Measurements from ENCODE around the gene CEMIP2.

The CEMIP2 gene

DNA sequence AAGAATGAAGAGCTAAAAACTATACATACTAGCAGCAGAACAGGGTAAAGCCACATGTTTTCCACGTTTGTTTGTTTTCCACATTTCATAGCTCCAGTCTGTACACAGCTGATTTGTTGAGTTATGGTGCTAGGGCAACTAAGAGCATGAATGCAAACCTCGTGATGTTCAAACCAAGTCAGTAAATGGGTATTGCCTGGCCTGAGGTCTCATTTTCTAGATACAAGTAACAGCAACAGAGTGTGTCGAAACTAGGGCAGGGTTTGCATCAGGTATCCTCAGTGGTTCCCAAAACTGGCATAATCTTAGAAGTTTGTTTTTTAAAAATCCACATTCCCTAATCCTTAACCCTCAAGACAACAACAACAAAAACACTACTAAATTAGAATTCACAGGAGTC lies 89.3 kb downstream of the CEMIP2 start:
- Histone ChIP-seq H3K9me3 (ENCODE audit: control insufficient read depth in 2 of 2, low read length in 2 of 2) (no peaks in the 10 kb centered on the region), H3K27ac (ENCODE audit: low read length) (no peak overlapping the region), H3K9ac (ENCODE audit: low read length in 2 of 2) (no peak overlapping the region), H3K27me3 (ENCODE audit: control insufficient read depth in 1 of 2, insufficient read depth in 2 of 2, low read length in 2 of 2) (no peaks in the 10 kb centered on the region), H3K4me3 (ENCODE audit: low read length in 2 of 2) (no peak overlapping the region), H3K36me3 (ENCODE audit: control insufficient read depth in 2 of 2, insufficient read depth in 2 of 2, low read length in 2 of 2) (peaks cover 0 to 3% of the 10 kb centered on the region in 2 donors), H3K4me1 (ENCODE audit: control insufficient read depth, insufficient read depth, low read length) (peaks cover 2% of the 10 kb centered on the region)

DNA sequence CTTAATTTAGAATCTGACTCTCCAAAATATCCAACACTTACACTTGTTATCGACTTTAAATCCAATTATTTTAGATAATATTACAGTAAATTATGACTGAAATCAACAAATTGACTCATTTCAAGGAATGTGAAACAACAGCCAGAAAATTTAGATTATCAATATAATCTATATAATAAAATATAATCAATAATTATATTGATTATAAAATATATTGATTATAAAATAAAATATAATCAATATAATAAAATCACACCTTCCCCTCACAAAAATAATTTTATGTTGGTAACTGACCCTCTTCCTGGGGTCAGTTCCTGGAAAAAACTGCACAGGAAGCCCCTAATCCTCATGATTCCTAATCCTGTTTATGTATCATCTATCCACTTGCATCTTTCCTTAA lies 91.1 kb downstream of the CEMIP2 start:
- Histone ChIP-seq H3K9me3 (ENCODE audit: control insufficient read depth in 2 of 2, low read length in 2 of 2) (no peaks in the 10 kb centered on the region), H3K36me3 (ENCODE audit: control insufficient read depth in 2 of 2, insufficient read depth in 2 of 2, low read length in 2 of 2) (no peaks in the 10 kb centered on the region), H3K27me3 (ENCODE audit: control insufficient read depth in 1 of 2, insufficient read depth in 2 of 2, low read length in 2 of 2) (no peaks in the 10 kb centered on the region), H3K9ac (ENCODE audit: low read length in 2 of 2) (no peak overlapping the region), H3K4me3 (ENCODE audit: low read length in 2 of 2) (no peak overlapping the region), H3K27ac (ENCODE audit: low read length) (no peak overlapping the region), H3K4me1 (ENCODE audit: control insufficient read depth, insufficient read depth, low read length) (peaks cover 2% of the 10 kb centered on the region)

DNA sequence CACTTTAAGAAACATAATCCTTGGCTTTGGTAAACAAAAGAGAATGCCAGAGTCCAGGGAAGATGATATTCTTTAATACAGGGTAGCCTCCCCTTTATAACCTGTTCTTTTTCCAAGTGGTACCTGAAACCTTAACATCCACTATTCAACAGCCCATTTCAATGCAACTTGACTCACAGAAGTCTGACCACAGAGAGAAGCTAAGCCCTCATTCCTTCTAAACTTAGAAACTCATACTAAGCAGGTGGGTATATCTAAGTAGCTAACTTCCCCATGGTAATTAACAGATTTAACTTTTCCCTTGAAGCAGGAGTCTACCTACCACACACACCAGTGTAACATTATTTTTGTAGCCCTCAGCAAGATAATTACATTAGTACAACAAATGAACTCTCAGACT lies 91.9 kb downstream of the CEMIP2 start:
- Histone ChIP-seq H3K9me3 (ENCODE audit: control insufficient read depth in 2 of 2, low read length in 2 of 2) (no peaks in the 10 kb centered on the region), H3K4me1 (ENCODE audit: control insufficient read depth, insufficient read depth, low read length) (no peaks in the 10 kb centered on the region), H3K4me3 (ENCODE audit: low read length in 2 of 2) (no peak overlapping the region), H3K27ac (ENCODE audit: low read length) (no peak overlapping the region), H3K9ac (ENCODE audit: low read length in 2 of 2) (no peak overlapping the region), H3K27me3 (ENCODE audit: control insufficient read depth in 1 of 2, insufficient read depth in 2 of 2, low read length in 2 of 2) (no peaks in the 10 kb centered on the region), H3K36me3 (ENCODE audit: control insufficient read depth in 2 of 2, insufficient read depth in 2 of 2, low read length in 2 of 2) (no peaks in the 10 kb centered on the region)

DNA sequence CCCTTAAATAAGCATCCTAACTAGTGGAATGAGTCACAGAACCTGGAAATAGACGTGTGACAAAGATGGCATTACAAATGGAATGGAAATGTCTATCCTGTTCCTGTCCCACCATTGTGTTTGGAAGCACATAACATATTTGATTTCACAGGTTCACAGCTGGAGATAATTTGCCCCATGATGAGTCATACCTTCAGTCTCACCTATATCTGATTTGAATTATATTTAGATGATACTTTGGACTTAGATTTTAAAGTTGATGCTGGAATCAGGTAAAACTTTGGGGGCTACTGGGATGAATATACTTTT lies 92.5 kb downstream of the CEMIP2 start:
- no peaks in the 10 kb centered on the region for H3K4me1 ChIP-seq (ENCODE audit: control insufficient read depth, insufficient read depth, low read length)
- H3K9me3 ChIP-seq (ENCODE audit: control insufficient read depth in 2 of 2, low read length in 2 of 2): no peaks in the 10 kb centered on the region
- no peak overlapping the region for H3K27ac ChIP-seq (ENCODE audit: low read length)
- no peak overlapping the region for H3K4me3 ChIP-seq (ENCODE audit: low read length in 2 of 2)
- H3K36me3 ChIP-seq (ENCODE audit: control insufficient read depth in 2 of 2, insufficient read depth in 2 of 2, low read length in 2 of 2): no peaks in the 10 kb centered on the region
- no peak overlapping the region for H3K9ac ChIP-seq (ENCODE audit: low read length in 2 of 2)
- no peaks in the 10 kb centered on the region for H3K27me3 ChIP-seq (ENCODE audit: control insufficient read depth in 1 of 2, insufficient read depth in 2 of 2, low read length in 2 of 2)

DNA sequence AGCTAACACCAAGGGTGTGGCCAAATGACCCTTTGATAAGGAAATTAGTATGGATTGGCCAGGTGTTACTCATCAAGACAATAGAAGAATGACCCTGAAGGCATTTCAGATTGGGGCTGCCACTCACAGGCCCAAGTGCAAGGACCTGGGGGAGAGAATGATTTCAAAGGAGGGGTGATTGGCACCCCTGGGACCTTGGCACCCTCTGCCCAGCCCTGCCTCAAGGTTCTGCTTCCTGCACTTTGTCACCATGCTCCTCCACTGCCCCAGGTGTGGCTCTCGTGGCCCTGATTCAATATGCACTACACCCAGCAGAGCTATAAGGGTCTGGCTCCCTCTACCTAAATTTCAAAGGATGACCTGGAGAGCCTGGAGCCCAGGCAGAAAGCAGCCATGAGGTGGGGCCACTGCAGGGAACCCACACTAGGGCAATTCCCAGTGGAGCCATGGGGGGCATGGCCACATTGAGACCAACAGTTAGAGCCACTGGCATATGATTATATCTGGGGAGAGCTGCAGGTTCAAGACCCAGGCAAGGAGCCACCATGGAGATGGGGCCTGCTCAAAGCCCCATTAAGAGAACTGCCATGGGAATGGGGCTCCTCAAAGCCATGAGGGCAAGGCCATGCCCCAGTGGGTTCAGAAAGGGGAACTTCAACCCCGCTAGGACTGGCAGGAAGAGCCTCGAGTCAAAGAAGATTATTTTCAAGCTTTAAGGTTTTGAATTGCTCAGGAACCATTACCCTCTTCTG lies 93.0 kb downstream of the CEMIP2 start:
- H3K9me3 ChIP-seq (ENCODE audit: control insufficient read depth in 2 of 2, low read length in 2 of 2): no peaks in the 10 kb centered on the region
- H3K27ac ChIP-seq (ENCODE audit: low read length): no peak overlapping the region
- H3K27me3 ChIP-seq (ENCODE audit: control insufficient read depth in 1 of 2, insufficient read depth in 2 of 2, low read length in 2 of 2): no peaks in the 10 kb centered on the region
- no peaks in the 10 kb centered on the region for H3K36me3 ChIP-seq (ENCODE audit: control insufficient read depth in 2 of 2, insufficient read depth in 2 of 2, low read length in 2 of 2)
- no peak overlapping the region for H3K9ac ChIP-seq (ENCODE audit: low read length in 2 of 2)
- no peak overlapping the region for H3K4me3 ChIP-seq (ENCODE audit: low read length in 2 of 2)
- no peaks in the 10 kb centered on the region for H3K4me1 ChIP-seq (ENCODE audit: control insufficient read depth, insufficient read depth, low read length)

DNA sequence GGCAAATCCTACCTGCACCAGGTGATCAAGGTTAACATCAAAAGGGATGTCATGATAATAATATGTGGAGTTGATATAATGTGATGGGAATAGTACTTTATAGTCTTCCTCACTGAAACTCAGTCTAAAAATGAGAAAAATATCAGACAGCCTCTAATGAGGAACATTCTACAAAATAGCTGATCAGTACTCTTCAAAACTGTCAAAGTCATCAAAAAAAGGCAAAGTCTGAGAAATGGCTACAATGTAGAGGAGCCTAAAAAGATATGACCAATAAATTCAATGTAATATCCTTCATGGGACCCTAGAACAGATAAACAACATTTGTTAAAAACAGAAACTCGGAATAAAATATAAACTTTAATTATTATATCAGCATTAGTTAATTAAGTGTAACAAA lies 95.7 kb downstream of the CEMIP2 start:
- Histone ChIP-seq H3K4me3 (ENCODE audit: low read length in 2 of 2) (no peak overlapping the region), H3K9me3 (ENCODE audit: control insufficient read depth in 2 of 2, low read length in 2 of 2) (no peaks in the 10 kb centered on the region), H3K36me3 (ENCODE audit: control insufficient read depth in 2 of 2, insufficient read depth in 2 of 2, low read length in 2 of 2) (no peaks in the 10 kb centered on the region), H3K27ac (ENCODE audit: low read length) (no peak overlapping the region), H3K27me3 (ENCODE audit: control insufficient read depth in 1 of 2, insufficient read depth in 2 of 2, low read length in 2 of 2) (no peaks in the 10 kb centered on the region), H3K4me1 (ENCODE audit: control insufficient read depth, insufficient read depth, low read length) (no peaks in the 10 kb centered on the region), H3K9ac (ENCODE audit: low read length in 2 of 2) (no peak overlapping the region)

DNA sequence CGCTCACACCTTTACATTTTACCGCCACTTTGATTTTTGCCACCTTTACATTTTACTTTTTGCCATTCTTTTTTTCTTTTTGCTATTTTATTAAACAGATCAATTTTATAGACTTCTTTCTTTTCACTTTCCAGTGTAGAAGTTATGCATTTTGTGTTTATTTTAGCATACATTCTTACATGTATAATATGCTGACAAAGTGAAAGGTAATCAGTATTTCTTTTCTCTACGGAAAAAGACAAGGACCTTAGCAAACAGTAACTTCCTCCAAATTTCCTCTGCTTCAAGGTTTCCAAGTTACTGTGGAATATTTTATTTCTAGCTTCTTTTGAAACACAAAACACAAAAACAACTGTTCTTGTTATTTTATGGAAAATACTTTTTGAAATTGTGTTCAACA lies 97.0 kb downstream of the CEMIP2 start:
- H3K4me3 ChIP-seq (ENCODE audit: low read length in 2 of 2): no peak overlapping the region
- H3K27ac ChIP-seq (ENCODE audit: low read length): no peak overlapping the region
- no peaks in the 10 kb centered on the region for H3K27me3 ChIP-seq (ENCODE audit: control insufficient read depth in 1 of 2, insufficient read depth in 2 of 2, low read length in 2 of 2)
- H3K9ac ChIP-seq (ENCODE audit: low read length in 2 of 2): no peak overlapping the region
- no peaks in the 10 kb centered on the region for H3K9me3 ChIP-seq (ENCODE audit: control insufficient read depth in 2 of 2, low read length in 2 of 2)
- no peaks in the 10 kb centered on the region for H3K4me1 ChIP-seq (ENCODE audit: control insufficient read depth, insufficient read depth, low read length)
- H3K36me3 ChIP-seq (ENCODE audit: control insufficient read depth in 2 of 2, insufficient read depth in 2 of 2, low read length in 2 of 2): no peaks in the 10 kb centered on the region

DNA sequence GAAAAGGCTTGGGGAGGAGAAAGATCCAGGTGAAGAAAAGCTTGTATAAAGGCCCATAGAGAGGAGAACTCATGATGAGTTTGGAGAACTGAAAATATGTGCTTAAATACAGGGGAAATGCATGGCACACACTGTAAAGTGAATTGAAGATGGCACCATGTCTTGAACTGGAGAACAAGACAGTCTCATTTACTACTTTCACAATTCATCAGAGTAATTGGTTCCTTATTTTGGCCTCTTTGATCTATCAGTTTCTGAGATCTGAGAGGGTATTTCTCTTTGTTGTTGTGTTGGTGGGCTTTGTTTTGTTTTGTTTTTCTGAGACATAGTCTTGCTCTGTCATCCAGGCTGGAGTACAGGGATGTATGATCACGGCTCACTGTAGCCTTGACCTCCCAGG lies 98.2 kb downstream of the CEMIP2 start:
- H3K4me1 ChIP-seq (ENCODE audit: control insufficient read depth, insufficient read depth, low read length): no peaks in the 10 kb centered on the region
- H3K36me3 ChIP-seq (ENCODE audit: control insufficient read depth in 2 of 2, insufficient read depth in 2 of 2, low read length in 2 of 2): no peaks in the 10 kb centered on the region
- H3K27me3 ChIP-seq (ENCODE audit: control insufficient read depth in 1 of 2, insufficient read depth in 2 of 2, low read length in 2 of 2): no peaks in the 10 kb centered on the region
- H3K4me3 ChIP-seq (ENCODE audit: low read length in 2 of 2): no peak overlapping the region
- no peaks in the 10 kb centered on the region for H3K9me3 ChIP-seq (ENCODE audit: control insufficient read depth in 2 of 2, low read length in 2 of 2)
- H3K27ac ChIP-seq (ENCODE audit: low read length): no peak overlapping the region
- no peak overlapping the region for H3K9ac ChIP-seq (ENCODE audit: low read length in 2 of 2)

DNA sequence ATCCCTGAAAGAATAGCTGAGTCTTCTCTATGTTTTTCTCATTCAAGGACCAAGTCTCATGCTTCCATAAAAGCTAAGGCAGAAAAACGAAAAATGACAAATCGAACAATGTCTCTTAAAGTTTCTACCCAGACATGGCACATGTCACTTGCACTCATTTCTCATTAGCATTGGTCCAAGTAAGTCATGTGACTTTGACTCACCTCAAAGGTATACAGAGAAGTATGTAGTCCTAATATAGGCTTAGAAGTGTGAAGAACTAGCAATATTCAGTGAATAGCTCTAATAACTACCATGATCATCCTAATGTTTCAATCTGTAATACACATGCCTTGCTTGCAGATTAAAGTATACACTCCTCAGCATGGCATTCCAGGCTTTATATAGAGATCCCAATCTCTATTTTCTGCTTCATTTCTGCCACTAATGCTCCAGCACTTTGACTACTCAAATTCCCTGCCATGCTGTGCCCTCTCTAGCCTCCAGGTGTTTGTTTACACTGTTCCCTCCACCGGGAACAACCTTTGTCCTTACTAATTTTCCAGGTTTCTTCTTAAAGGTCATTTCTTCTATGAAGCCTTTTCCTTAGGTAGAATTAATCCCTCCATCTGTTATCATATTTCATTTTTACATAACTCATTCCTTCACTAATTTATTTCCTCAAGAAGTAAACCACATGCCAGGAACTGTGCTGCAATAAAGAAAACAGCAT lies 98.9 kb downstream of the CEMIP2 start:
- no peak overlapping the region for H3K27ac ChIP-seq (ENCODE audit: low read length)
- no peak overlapping the region for H3K4me3 ChIP-seq (ENCODE audit: low read length in 2 of 2)
- H3K4me1 ChIP-seq (ENCODE audit: control insufficient read depth, insufficient read depth, low read length): no peaks in the 10 kb centered on the region
- no peak overlapping the region for H3K9ac ChIP-seq (ENCODE audit: low read length in 2 of 2)
- no peaks in the 10 kb centered on the region for H3K9me3 ChIP-seq (ENCODE audit: control insufficient read depth in 2 of 2, low read length in 2 of 2)
- no peaks in the 10 kb centered on the region for H3K27me3 ChIP-seq (ENCODE audit: control insufficient read depth in 1 of 2, insufficient read depth in 2 of 2, low read length in 2 of 2)
- no peaks in the 10 kb centered on the region for H3K36me3 ChIP-seq (ENCODE audit: control insufficient read depth in 2 of 2, insufficient read depth in 2 of 2, low read length in 2 of 2)

DNA sequence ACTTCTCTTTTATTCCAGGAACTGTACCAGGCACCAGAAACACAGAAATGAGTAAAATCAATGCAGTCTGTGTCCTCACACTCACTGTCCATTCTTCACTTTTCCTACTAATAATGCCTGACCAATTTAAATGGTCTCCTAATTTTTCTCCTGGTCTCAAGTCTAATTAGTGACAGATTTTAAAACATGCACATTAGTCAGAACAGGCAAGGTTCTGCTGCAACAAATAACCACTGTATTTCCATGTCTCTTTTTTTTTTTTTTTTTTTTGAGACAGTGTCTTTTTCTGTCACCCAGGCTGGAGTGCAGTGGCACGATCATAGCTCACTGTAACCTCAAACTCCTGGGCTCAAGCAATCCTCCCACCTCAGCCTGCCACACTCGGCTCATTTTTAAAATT lies 99.6 kb downstream of the CEMIP2 start:
- no peaks in the 10 kb centered on the region for H3K4me1 ChIP-seq (ENCODE audit: control insufficient read depth, insufficient read depth, low read length)
- no peaks in the 10 kb centered on the region for H3K9me3 ChIP-seq (ENCODE audit: control insufficient read depth in 2 of 2, low read length in 2 of 2)
- no peaks in the 10 kb centered on the region for H3K27me3 ChIP-seq (ENCODE audit: control insufficient read depth in 1 of 2, insufficient read depth in 2 of 2, low read length in 2 of 2)
- H3K4me3 ChIP-seq (ENCODE audit: low read length in 2 of 2): no peak overlapping the region
- H3K9ac ChIP-seq (ENCODE audit: low read length in 2 of 2): no peak overlapping the region
- no peak overlapping the region for H3K27ac ChIP-seq (ENCODE audit: low read length)
- H3K36me3 ChIP-seq (ENCODE audit: control insufficient read depth in 2 of 2, insufficient read depth in 2 of 2, low read length in 2 of 2): no peaks in the 10 kb centered on the region

DNA sequence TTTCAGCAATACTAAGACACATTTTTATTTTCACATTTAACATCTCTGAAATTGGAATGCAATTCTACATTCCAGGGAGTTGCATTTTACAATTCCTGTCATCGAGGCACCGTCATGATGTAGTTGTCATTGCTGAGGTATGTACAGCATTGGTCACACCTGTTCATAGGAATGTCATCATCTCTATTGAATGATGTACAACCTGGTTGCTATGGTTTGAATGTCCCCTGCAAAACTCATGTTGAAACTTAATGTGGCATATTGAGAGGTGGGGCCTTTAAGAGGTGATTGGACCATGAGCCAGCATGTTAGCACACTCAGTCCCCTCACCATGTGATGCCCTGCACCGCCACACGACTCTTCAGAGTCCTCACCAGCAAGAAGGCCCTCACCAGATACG lies 103.1 kb downstream of the CEMIP2 start:
- no peaks in the 10 kb centered on the region for H3K36me3 ChIP-seq (ENCODE audit: control insufficient read depth in 2 of 2, insufficient read depth in 2 of 2, low read length in 2 of 2)
- no peak overlapping the region for H3K4me3 ChIP-seq (ENCODE audit: low read length in 2 of 2)
- H3K9ac ChIP-seq (ENCODE audit: low read length in 2 of 2): no peak overlapping the region
- H3K4me1 ChIP-seq (ENCODE audit: control insufficient read depth, insufficient read depth, low read length): no peaks in the 10 kb centered on the region
- H3K27me3 ChIP-seq (ENCODE audit: control insufficient read depth in 1 of 2, insufficient read depth in 2 of 2, low read length in 2 of 2): peaks cover 0 to 2% of the 10 kb centered on the region in 2 donors
- no peak overlapping the region for H3K27ac ChIP-seq (ENCODE audit: low read length)
- H3K9me3 ChIP-seq (ENCODE audit: control insufficient read depth in 2 of 2, low read length in 2 of 2): no peaks in the 10 kb centered on the region
